ENCODE data around the gene C4orf50. TPM values are rescaled to one million over a fixed set of nuclear protein-coding genes. Genes with fewer than 3 reads are reported as not detected.

Gene C4orf50
- total and polyA plus RNA-seq, 4 donors = under 0.01 to 0.17 TPM; not detected in 2

GRCh38 chr4:5995901-5996623 lies 22.2 kb downstream of the C4orf50 start:
- Histone ChIP-seq H3K9me3 (ENCODE audit: control insufficient read depth in 4 of 4, low read length in 3 of 4) (no peaks in the 10 kb centered on the region), H3K4me1 (ENCODE audit: control insufficient read depth in 4 of 4, insufficient read depth in 4 of 4, low read length in 3 of 4) (no peaks in the 10 kb centered on the region), H3K27me3 (ENCODE audit: control insufficient read depth in 4 of 4, insufficient read depth in 4 of 4, low read length in 3 of 4) (no peaks in the 10 kb centered on the region), H3K9ac (ENCODE audit: low read depth in 1 of 2, low read length in 2 of 2) (no peak overlapping the region), H3K27ac (ENCODE audit: low read depth in 1 of 2, low read length in 2 of 2) (no peak overlapping the region), H3K36me3 (ENCODE audit: control insufficient read depth in 4 of 4, insufficient read depth in 3 of 4, low read depth in 1 of 4, low read length in 3 of 4) (no peaks in the 10 kb centered on the region), H3K4me3 (ENCODE audit: low read depth in 1 of 3, low read length in 3 of 3) (no peak overlapping the region)
- 65% methylated on average over 19 of the region's 19 CpGs for WGBS
- TF ChIP-seq YY1 (IDR thresholded peaks at IDR 0.05) = no peak
- no peak for TF ChIP-seq HNF4G (IDR thresholded peaks at IDR 0.05)
- no peak for TF ChIP-seq EGR1 (IDR thresholded peaks at IDR 0.05; ENCODE audit: low read depth in 2 of 2)
- no peak for TF ChIP-seq ZBTB33 (IDR thresholded peaks at IDR 0.05)
- TF ChIP-seq FOXA1 (IDR thresholded peaks at IDR 0.05) = no peak
- TF ChIP-seq TAF1 (conservative IDR thresholded peaks at IDR 0.05) = no peak
- TF ChIP-seq RAD21 (IDR thresholded peaks at IDR 0.05) = no peak
- TF ChIP-seq ATF3 (IDR thresholded peaks at IDR 0.05) = no peak
- no peak for TF ChIP-seq RXRA (IDR thresholded peaks at IDR 0.05)
- no peak for TF ChIP-seq SP1 (IDR thresholded peaks at IDR 0.05)
- TF ChIP-seq, protein P1, sequence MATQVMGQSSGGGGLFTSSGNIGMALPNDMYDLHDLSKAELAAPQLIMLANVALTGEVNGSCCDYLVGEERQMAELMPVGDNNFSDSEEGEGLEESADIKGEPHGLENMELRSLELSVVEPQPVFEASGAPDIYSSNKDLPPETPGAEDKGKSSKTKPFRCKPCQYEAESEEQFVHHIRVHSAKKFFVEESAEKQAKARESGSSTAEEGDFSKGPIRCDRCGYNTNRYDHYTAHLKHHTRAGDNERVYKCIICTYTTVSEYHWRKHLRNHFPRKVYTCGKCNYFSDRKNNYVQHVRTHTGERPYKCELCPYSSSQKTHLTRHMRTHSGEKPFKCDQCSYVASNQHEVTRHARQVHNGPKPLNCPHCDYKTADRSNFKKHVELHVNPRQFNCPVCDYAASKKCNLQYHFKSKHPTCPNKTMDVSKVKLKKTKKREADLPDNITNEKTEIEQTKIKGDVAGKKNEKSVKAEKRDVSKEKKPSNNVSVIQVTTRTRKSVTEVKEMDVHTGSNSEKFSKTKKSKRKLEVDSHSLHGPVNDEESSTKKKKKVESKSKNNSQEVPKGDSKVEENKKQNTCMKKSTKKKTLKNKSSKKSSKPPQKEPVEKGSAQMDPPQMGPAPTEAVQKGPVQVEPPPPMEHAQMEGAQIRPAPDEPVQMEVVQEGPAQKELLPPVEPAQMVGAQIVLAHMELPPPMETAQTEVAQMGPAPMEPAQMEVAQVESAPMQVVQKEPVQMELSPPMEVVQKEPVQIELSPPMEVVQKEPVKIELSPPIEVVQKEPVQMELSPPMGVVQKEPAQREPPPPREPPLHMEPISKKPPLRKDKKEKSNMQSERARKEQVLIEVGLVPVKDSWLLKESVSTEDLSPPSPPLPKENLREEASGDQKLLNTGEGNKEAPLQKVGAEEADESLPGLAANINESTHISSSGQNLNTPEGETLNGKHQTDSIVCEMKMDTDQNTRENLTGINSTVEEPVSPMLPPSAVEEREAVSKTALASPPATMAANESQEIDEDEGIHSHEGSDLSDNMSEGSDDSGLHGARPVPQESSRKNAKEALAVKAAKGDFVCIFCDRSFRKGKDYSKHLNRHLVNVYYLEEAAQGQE (IDR thresholded peaks at IDR 0.05) = no peak
- no peak for TF ChIP-seq MAX (IDR thresholded peaks at IDR 0.05)
- TF ChIP-seq NR2F2 (IDR thresholded peaks at IDR 0.05) = no peak
- TF ChIP-seq HNF4A (conservative IDR thresholded peaks at IDR 0.05) = no peak
- TF ChIP-seq, protein P2, sequence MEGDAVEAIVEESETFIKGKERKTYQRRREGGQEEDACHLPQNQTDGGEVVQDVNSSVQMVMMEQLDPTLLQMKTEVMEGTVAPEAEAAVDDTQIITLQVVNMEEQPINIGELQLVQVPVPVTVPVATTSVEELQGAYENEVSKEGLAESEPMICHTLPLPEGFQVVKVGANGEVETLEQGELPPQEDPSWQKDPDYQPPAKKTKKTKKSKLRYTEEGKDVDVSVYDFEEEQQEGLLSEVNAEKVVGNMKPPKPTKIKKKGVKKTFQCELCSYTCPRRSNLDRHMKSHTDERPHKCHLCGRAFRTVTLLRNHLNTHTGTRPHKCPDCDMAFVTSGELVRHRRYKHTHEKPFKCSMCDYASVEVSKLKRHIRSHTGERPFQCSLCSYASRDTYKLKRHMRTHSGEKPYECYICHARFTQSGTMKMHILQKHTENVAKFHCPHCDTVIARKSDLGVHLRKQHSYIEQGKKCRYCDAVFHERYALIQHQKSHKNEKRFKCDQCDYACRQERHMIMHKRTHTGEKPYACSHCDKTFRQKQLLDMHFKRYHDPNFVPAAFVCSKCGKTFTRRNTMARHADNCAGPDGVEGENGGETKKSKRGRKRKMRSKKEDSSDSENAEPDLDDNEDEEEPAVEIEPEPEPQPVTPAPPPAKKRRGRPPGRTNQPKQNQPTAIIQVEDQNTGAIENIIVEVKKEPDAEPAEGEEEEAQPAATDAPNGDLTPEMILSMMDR (IDR thresholded peaks at IDR 0.05; ENCODE audit: low read depth, low read length, missing input control) = no peak
- no peak for TF ChIP-seq JUND (IDR thresholded peaks at IDR 0.05)
- no peak for TF ChIP-seq FOXA2 (IDR thresholded peaks at IDR 0.05)
- no peak for TF ChIP-seq GABPA (IDR thresholded peaks at IDR 0.05 in 1 of 2, conservative IDR thresholded peaks at IDR 0.05 in 1 of 2)
- DNase-seq (ENCODE audit: low spot score) = no peak
